Hippocampal formation (tissue), 2 donors: ENCODE results near the gene IRF5.
A peak's percentile ranks its signal among the peaks of the same experiment; 100 is the strongest.
"Not testable (repeated sequence)": the region's sequence is repeated elsewhere in the genome, so short reads cannot be mapped to it uniquely, and the experiment has no call there.

Experiments
- DNase-seq, 2 donors: peaks; one replicate each; lab custom pipeline; 2025; lab: John Stamatoyannopoulos, UW

The IRF5 gene

GRCh38 chr7:128939861-128940410 lies 2.2 kb downstream of the IRF5 start:
- no peak for DNase-seq

GRCh38 chr7:128940494-128941322 lies 3.0 kb downstream of the IRF5 start:
- peak in 1 of 2 donors; percentile 30 for DNase-seq

DNA sequence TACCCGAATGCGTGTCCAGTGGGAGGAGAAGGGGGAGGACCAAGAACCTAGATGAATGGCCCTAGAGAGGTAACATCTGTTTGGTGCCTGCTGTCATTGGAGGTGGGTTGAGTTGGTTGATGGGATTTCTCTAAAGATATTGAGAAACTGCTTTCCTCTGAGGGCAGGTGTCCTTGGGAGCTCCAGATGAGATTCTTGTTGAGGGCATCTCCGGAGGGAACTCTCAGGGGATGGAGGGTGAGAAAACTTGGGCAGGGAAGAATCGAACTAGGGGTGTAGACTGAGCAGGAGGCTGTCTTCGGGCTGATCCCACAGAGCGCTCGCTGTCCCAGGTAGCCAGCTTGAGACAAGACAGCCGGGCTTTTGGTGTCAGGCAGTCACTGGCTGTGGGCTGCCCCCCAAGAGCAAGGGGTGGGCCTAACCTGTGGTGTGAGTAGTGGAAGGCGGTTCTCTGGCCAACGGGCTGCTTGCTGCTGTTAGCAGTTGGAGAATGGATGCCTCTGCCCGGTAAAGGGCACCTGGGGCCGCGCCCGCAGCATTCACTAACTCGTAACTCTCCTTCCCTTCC lies 3.7 kb downstream of the IRF5 start:
- DNase-seq: no peak

- no peak for DNase-seq
Observed at GRCh38 chr7:128941946-128942526, 4.3 kb downstream of the IRF5 start.

DNA sequence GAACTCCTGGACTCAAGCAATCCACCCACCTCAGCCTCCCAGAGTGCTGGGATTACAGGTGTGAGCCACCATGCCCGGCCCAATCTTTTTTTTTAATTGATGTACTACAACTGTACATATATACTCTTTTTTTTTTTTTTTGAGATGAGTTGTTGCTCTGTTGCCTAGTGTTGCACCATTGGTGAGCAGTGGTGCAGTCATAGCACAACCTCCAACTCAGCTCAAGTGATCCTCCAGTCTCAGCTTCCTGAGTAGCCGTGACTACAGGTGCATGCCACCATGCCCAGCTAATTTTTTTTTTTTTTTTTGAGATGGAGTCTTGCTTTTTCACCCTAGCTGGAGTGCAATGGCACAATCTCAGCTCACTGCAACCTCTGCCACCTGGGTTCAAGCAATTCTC lies 5.5 kb downstream of the IRF5 start:
- not testable (repeated sequence) for DNase-seq

DNA sequence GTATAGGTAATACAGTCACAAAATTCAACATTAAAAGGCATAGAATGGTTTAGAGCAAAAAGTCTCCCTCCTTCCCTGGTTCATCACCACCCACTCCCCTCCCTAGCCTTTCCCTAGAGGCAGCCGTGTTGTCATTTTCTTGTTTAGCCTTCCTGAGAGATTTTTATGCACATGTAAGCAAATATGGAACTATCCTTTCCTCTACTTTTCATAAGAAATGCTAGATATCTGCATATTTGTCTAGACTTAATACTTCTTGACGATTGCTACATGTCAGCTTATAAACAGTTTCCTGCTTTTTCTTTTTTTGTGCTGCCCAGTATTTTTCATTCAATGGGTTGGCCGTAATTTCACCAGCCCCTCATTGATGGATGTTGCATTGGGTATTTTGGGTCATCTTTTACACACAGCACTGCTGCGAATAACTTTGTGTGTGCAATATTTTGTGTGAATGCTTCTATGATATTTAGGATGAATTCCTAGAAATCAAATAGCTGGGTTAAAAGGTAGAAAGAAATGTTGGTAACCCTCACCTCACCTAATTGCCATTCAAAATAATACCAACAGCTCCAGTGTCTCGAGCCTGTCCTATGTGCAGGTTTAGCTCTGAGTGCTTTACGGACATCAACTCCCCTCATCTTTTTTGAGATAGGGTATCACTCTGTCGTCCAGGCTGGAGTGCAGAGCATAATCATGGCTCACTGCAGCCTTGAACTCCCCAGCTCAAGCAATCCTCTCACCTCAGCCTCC lies 6.9 kb downstream of the IRF5 start:
- no peak for DNase-seq

DNA sequence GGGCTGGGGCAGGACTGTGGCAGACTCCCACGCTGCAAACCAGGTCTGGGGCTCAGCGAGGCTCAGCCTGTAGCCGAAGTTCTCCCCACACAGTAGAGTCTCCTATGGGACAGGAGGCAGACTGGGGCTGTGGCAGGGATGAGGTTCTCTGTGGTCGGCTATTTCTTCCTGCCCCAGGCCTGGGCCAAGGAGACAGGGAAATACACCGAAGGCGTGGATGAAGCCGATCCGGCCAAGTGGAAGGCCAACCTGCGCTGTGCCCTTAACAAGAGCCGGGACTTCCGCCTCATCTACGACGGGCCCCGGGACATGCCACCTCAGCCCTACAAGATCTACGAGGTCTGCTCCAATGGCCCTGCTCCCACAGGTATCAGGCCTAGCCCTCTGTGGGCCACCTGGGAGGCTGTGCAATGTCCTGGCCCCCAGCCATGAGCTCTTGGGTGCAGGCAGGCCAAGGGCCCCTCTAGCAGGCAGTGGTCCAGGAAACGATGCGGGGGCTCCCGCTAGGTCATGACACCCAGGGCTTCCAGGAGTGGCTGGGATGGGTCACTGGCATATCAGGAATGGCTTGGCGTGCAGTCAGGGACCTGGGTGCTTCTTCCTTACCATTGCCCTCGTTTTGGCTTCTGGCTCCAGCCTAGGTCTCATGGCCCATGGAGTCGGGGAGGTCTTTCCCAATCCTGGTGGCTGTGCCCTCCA lies 8.1 kb downstream of the IRF5 start:
- no peak for DNase-seq

- no peak for DNase-seq
Observed at GRCh38 chr7:128946936-128947830, 9.5 kb downstream of the IRF5 start.

DNA sequence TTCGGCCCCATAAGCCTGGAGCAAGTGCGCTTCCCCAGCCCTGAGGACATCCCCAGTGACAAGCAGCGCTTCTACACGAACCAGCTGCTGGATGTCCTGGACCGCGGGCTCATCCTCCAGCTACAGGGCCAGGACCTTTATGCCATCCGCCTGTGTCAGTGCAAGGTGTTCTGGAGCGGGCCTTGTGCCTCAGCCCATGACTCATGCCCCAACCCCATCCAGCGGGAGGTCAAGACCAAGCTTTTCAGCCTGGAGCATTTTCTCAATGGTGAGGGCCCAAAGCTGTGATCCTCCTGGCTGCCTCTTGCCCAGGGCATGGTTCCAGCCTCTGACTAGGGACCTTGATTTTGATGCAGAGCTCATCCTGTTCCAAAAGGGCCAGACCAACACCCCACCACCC lies 10.1 kb downstream of the IRF5 start:
- DNase-seq: no peak

DNA sequence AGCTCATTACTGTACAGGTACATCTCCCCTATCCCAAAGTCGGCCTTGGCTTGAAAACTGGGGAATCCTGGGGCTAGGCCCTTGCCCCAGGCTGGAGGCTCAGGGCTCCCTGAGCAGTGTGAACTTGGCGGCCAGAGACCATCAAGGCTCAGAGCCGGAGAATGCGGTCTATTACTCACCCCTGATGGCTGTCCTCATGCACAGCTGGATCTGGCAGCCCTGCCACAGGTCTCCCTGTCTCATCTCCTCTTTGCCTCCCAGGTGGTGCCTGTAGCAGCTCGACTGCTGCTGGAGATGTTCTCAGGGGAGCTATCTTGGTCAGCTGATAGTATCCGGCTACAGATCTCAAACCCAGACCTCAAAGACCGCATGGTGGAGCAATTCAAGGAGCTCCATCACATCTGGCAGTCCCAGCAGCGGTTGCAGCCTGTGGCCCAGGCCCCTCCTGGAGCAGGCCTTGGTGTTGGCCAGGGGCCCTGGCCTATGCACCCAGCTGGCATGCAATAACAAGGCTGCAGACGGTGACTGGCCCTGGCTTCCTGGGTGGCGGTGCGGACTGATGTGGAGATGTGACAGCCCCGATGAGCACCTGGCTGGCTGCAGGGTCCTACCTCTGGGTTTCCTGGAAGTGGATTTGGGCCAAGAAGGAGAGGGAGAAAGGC lies 10.7 kb downstream of the IRF5 start:
- no peak for DNase-seq

GRCh38 chr7:128948976-128949760 lies 11.4 kb downstream of the IRF5 start:
- DNase-seq: no peak

DNA sequence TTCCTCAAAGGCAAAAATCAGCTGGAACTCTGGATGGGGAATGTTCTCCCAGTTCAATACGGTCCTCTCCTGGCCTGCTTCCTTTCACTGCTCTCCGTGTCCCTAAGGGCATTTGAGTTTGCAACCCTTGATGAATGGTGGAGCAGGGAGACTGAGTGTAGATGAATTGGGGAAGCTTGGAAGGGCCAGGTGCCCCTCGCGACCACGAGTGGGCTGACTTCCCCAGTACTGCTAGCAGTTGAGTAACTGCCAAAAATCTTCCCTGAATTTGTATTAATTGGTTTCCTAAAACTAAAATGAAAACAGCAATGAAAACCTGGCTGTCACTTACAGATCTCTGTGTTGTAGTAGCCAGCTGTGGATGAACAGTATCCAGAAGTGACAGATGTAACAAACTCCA lies 13.6 kb downstream of the IRF5 start:
- no peak for DNase-seq

GRCh38 chr7:128954150-128954549 lies 16.4 kb downstream of the IRF5 start:
- no peak for DNase-seq

GRCh38 chr7:128954830-128955802 lies 17.4 kb downstream of the IRF5 start:
- no peak for DNase-seq

DNA sequence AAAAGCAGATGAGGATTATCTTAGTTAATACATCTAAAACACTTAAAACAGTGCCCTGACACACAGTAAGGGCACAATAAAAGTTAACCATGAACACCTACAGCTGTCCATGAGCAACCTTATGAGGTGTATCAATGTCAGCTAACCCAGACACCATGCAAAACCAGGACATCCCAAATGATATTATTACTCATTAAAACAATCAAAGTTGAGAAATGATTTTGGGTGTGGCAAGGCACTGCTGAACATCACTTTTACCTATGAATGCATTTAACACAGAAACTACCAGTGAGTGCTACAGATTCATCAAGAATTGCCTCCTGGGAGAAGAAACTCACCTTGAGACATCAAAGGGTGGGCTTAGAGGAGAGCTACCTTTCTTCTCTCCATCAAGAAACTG lies 18.3 kb downstream of the IRF5 start:
- no peak for DNase-seq

DNA sequence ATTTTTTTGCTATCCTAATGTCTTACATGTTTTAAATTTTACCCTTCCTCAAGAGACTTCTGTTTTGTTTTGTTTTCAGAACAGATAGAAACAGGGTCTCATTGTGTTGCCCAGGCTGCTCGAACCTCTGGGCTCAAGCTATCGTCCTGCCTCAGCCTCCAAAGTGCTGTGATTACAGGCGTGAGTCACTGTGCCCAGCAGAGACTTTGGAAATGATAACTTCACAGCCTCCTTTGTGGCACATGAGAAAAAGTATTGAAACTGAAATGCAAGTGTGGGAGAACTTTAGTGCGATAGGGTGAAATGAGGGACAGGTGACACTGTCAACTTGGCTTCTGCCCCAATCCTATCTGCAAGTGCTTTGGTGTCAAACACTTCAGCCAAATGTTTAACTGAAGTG lies 21.6 kb downstream of the IRF5 start:
- no peak for DNase-seq

GRCh38 chr7:128961030-128961659 lies 23.4 kb downstream of the IRF5 start:
- no peak for DNase-seq

- DNase-seq: no peak
Observed at GRCh38 chr7:128962899-128963298, 25.2 kb downstream of the IRF5 start.
